HepG2 (cell line): ENCODE results near the gene ATP13A2. TPM values are rescaled to one million over a fixed set of nuclear protein-coding genes. Genes with fewer than 3 reads are reported as not detected.

Experiments
- ATAC-seq: fragments of 200-7000 bp; cut with Tn5 transposase; 3 replicates; pipeline ENCODE4 v1.9.1; 2020; ENCODE audit warnings: mild to moderate bottlenecking, moderate library complexity
- BruUV-seq: library from RNA; stranded (reverse); fragments of 400-500 nt; replicated peaks from 2 replicates; lab custom pipeline; 2021; lab: Mats Ljungman, UMichigan
- CTCF ChIA-PET: fragments of 300-600 bp; formaldehyde crosslinking; extraction: SDS; loops from one replicate; lab custom pipeline; 2021; ENCODE audit warnings: low total read pairs, inconsistent platforms, low intra/inter-chr PET ratio; lab: Yijun Ruan, JAX
- POLR2A ChIA-PET: fragments of 350-600 bp; sonication (Branson Sonifier 250); formaldehyde crosslinking; loops from one replicate; lab custom pipeline; 2020; ENCODE audit warnings: antibody characterized with exemption, inconsistent platforms; lab: Yijun Ruan, JAX
- DNase-seq: peaks from one replicate; pipeline ENCODE4 v3.0.0-alpha.2; 2015; ENCODE audit warnings: low spot score
- FAIRE-seq: peaks from 3 replicates; lab custom pipeline; 2011; peaks lifted over from hg19 to GRCh38; lab: Jason Lieb, UNC
- H2AFZ ChIP-seq: one replicate; pipeline ENCODE4 v1.6.1; 2011; ENCODE audit warnings: low read length, inconsistent platforms
- H3K27ac ChIP-seq: fragments of 300-600 bp; 3 replicates; pipeline ENCODE4 v1.8.0; 2011; ENCODE audit warnings: mixed run types, mild to moderate bottlenecking, mixed read lengths, low read length, inconsistent platforms; ENCODE audit not compliant: insufficient read depth; ENCODE audit errors: extremely low read length
- H3K27me3 ChIP-seq, 2 experiments: fragments of 200-600 bp in 1 of 2; 2 replicates in 1 of 2; 3 replicates in 1 of 2; pipeline versions ENCODE4 v1.6.0 to v1.8.0; 2011; ENCODE audit warnings: low read length in 2 of 2, mild to moderate bottlenecking in 2 of 2, moderate library complexity in 2 of 2, inconsistent platforms in 1 of 2; ENCODE audit not compliant: insufficient read depth in 2 of 2, control insufficient read depth in 1 of 2
- H3K36me3 ChIP-seq, 2 experiments: fragments of 200-600 bp in 1 of 2; replicated peaks in 1 of 2; 2 replicates in 1 of 2; 3 replicates in 1 of 2; pipeline versions ENCODE4 v1.5.1 to v1.8.0; 2011; ENCODE audit warnings: low read length in 2 of 2, inconsistent platforms in 1 of 2; ENCODE audit not compliant: insufficient read depth in 2 of 2, control insufficient read depth in 1 of 2
- H3K4me1 ChIP-seq: 2 replicates; pipeline ENCODE4 v1.5.1; 2012; ENCODE audit warnings: low read length, inconsistent platforms; ENCODE audit not compliant: insufficient read depth
- H3K4me2 ChIP-seq: 2 replicates; pipeline ENCODE4 v1.6.0; 2011; ENCODE audit warnings: low read depth, low read length, inconsistent platforms
- H3K4me3 ChIP-seq, 3 experiments: fragments of 200-600 bp in 1 of 3; sonication (generic), shearing (Covaris generic) in 1 of 3; replicated peaks in 1 of 3; 2 replicates each; pipeline ENCODE4 v1.5.1; 2011 to 2016; ENCODE audit warnings: low read length in 3 of 3, inconsistent platforms in 2 of 3, low read depth in 2 of 3, mild to moderate bottlenecking in 2 of 3, control low read depth in 1 of 3, mixed read lengths in 1 of 3; ENCODE audit not compliant: insufficient read depth in 1 of 3
- H3K79me2 ChIP-seq: one replicate; pipeline ENCODE4 v1.6.1; 2011; ENCODE audit warnings: low read length, inconsistent platforms; ENCODE audit not compliant: insufficient read depth
- H3K9ac ChIP-seq: 2 replicates; pipeline ENCODE4 v1.6.0; 2011; ENCODE audit warnings: mild to moderate bottlenecking, low read depth, low read length, inconsistent platforms; ENCODE audit not compliant: insufficient read depth
- H3K9me3 ChIP-seq: 2 replicates; pipeline ENCODE4 v1.5.1; 2012; ENCODE audit warnings: mild to moderate bottlenecking, low read length
- H4K20me1 ChIP-seq: 2 replicates; pipeline ENCODE4 v1.6.0; 2011; ENCODE audit warnings: inconsistent platforms, mild to moderate bottlenecking, low read length, moderate library complexity; ENCODE audit not compliant: insufficient read depth
- GABPA ChIP-seq, 2 experiments: IDR thresholded peaks; 2 replicates each; pipeline ENCODE4 v1.6.1; 2011 to 2016; ENCODE audit warnings: low read depth in 2 of 2, low read length in 1 of 2, missing biosample characterization in 1 of 2, missing genetic modification characterization in 1 of 2
- MED8 ChIP-seq: sonication (generic); formaldehyde crosslinking; IDR thresholded peaks from 2 replicates; pipeline ENCODE4 v1.8.1; 2023; ENCODE audit warnings: mild to moderate bottlenecking, missing genetic modification reagents; ENCODE audit not compliant: insufficient replicate concordance
- MEIS1 ChIP-seq: sonication (generic); formaldehyde crosslinking; IDR thresholded peaks from 2 replicates; pipeline ENCODE4 v1.9.0; 2021; ENCODE audit warnings: mild to moderate bottlenecking, missing genetic modification reagents, moderate library complexity, borderline replicate concordance
- REL ChIP-seq: sonication (generic); formaldehyde crosslinking; conservative IDR thresholded peaks from 2 replicates; pipeline ENCODE4 v1.8.0; 2022; ENCODE audit warnings: mild to moderate bottlenecking, missing genetic modification reagents, moderate library complexity
- SRF ChIP-seq: IDR thresholded peaks from 2 replicates; pipeline ENCODE4 v1.6.1; 2011; ENCODE audit warnings: mild to moderate bottlenecking, low read depth, low read length, moderate library complexity
- ZNF30 ChIP-seq: sonication (generic); formaldehyde crosslinking; IDR thresholded peaks from 2 replicates; pipeline ENCODE4 v1.5.0; 2020; ENCODE audit warnings: mild to moderate bottlenecking, missing genetic modification reagents
- ZNF496 ChIP-seq: sonication (generic); formaldehyde crosslinking; IDR thresholded peaks from 2 replicates; pipeline ENCODE4 v1.8.1; 2023; ENCODE audit warnings: mild to moderate bottlenecking, moderate library complexity, missing genetic modification reagents; ENCODE audit not compliant: insufficient replicate concordance
- WGBS: methylation state at CpG from one replicate; pipeline ENCODE4 v1.1.6; 2017; ENCODE audit warnings: low lambda C conversion rate; 5-methylcytosine and 5-hydroxymethylcytosine counted together
- in situ Hi-C: cut with HindIII; loops from 2 replicates; pipeline ENCODE4 v1.10.0; 2017; ENCODE audit warnings: low pct_unique_long_range_greater_than_20kb; ENCODE audit not compliant: extremely low pct_ligation_motif_present
- intact Hi-C: fragments of 100-400 bp; cut with micrococcal nuclease; formaldehyde crosslinking; loops from one replicate; pipeline ENCODE4 v1.10.0; 2022; ENCODE audit not compliant: unreplicated experiment
- polyA plus RNA-seq, 8 experiments: library from polyadenylated mRNA; depleted of rRNA in 3 of 8; stranded (reverse) in 7 of 8; unstranded in 1 of 8; fragments of >200 nt; fragmentation: Illumina TruSeq in 4 of 8; extraction: Trizol in 4 of 8; gene quantifications; 2 replicates each; pipeline versions ENCODE4 v1.2.1 to v1.2.3, GENCODE V29; 2011 to 2016; ENCODE audit warnings: low read depth in 4 of 8, missing spikeins in 1 of 8, mixed read lengths in 1 of 8; ENCODE audit not compliant: insufficient read depth in 1 of 8
- total RNA-seq, 5 experiments: library from RNA; depleted of rRNA; stranded (reverse); fragments of >200 nt; fragmentation: Illumina TruSeq; extraction: Trizol; gene quantifications; 2 replicates each; pipeline ENCODE4 v1.2.3, GENCODE V29; 2016; ENCODE audit warnings: low read depth in 1 of 5
- TF ChIP-seq, protein P1 (sequence below): sonication (generic); formaldehyde crosslinking; IDR thresholded peaks from 2 replicates; pipeline ENCODE4 v1.4.0; 2020; ENCODE audit warnings: mild to moderate bottlenecking, missing genetic modification reagents
- TF ChIP-seq, protein P2 (sequence below): sonication (generic); formaldehyde crosslinking; IDR thresholded peaks from 2 replicates; pipeline ENCODE4 v1.5.1; 2020; ENCODE audit warnings: mild to moderate bottlenecking, missing genetic modification reagents, borderline replicate concordance

Gene ATP13A2
- total and polyA plus RNA-seq, 2 of the 13 experiments (the other 11 are each of a cell fraction or from before 2014, with no cell fraction given), result 13.2 to 16.2 TPM

DNA sequence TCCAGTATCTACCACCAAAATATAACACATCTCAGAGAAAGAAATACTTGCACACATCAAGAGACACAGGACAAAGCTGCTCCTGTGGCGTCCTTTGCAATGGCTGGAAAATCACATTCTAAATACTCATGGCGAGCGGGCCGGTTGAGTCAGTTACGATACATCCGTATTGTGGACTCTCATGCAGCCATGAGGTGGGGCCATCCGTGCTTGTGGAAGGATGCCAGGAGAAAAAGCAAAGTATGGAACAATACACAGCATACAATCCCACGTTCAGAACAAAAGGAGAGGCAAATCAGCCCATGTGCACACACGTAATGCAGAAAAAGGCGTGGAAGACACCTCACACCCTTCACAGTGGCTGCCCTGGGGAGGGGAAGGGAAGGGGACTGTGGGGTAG, 13.1 kb downstream of the ATP13A2 start (continued):
- TF ChIP-seq MED8 (CRISPR knock-in tag), result no peak
- no peak for TF ChIP-seq ZNF496 (CRISPR knock-in tag)

DNA sequence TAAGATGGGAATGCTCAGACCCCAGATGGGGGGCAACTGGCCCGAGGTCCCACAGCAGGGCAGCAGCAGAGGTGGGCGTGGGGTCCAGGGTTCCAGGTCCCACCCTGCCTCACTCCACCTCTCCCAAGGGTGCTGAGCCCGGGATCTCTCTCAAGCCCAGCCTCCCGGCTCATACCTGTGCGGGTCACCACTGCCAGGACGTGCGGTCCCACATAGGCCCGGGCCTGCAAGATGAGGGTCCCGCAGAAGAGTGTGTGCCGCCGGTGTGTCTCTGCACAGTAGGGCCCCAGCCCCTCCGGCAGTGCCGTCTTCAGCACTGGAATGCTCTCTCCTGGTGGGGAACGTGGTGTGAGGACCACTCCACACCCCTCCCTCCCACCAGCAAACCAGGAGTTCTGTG, 14.9 kb downstream of the ATP13A2 start:
- CTCF ChIA-PET, result no interaction called here
- 96% methylated on average over 5 of the region's 14 CpGs for WGBS
- ATAC-seq, result no peak
- H3K9me3 ChIP-seq, result no peaks in the 10 kb centered on the region
- BruUV-seq, result no TSS peak
- no peak overlapping the region for H3K9ac ChIP-seq
- no peaks in the 10 kb centered on the region for H3K4me1 ChIP-seq
- H3K4me2 ChIP-seq, result no peak overlapping the region
- in situ Hi-C loops, result no loop called here
- FAIRE-seq, result no peak
- POLR2A ChIA-PET, result no interaction called here
- peaks cover 0 to under 1% of the 10 kb centered on the region in 2 experiments; a peak in 1 of 5 replicates for H3K36me3 ChIP-seq
- DNase-seq, result no peak
- H3K79me2 ChIP-seq, result no peaks in the 10 kb centered on the region
- H3K27ac ChIP-seq, result no peak overlapping the region
- no peak overlapping the region for H2AFZ ChIP-seq
- H3K4me3 ChIP-seq, result no peak overlapping the region
- no peaks in the 10 kb centered on the region for H4K20me1 ChIP-seq
- intact Hi-C loops, result no loop called here
- no peaks in the 10 kb centered on the region for H3K27me3 ChIP-seq
- TF ChIP-seq ZNF30 (CRISPR knock-in tag) (no peak), REL (no peak), SRF (no peak), GABPA (IDR thresholded peaks at IDR 0.05; ENCODE audit: low read depth, low read length) (no peak), GABPA (CRISPR knock-in tag; IDR thresholded peaks at IDR 0.05; ENCODE audit: low read depth) (no peak), MEIS1 (CRISPR knock-in tag) (no peak)
- TF ChIP-seq, protein P1, sequence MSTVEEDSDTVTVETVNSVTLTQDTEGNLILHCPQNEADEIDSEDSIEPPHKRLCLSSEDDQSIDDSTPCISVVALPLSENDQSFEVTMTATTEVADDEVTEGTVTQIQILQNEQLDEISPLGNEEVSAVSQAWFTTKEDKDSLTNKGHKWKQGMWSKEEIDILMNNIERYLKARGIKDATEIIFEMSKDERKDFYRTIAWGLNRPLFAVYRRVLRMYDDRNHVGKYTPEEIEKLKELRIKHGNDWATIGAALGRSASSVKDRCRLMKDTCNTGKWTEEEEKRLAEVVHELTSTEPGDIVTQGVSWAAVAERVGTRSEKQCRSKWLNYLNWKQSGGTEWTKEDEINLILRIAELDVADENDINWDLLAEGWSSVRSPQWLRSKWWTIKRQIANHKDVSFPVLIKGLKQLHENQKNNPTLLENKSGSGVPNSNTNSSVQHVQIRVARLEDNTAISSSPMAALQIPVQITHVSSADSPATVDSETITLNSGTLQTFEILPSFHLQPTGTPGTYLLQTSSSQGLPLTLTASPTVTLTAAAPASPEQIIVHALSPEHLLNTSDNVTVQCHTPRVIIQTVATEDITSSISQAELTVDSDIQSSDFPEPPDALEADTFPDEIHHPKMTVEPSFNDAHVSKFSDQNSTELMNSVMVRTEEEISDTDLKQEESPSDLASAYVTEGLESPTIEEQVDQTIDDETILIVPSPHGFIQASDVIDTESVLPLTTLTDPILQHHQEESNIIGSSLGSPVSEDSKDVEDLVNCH (CRISPR knock-in tag), result no peak
- TF ChIP-seq, protein P2, sequence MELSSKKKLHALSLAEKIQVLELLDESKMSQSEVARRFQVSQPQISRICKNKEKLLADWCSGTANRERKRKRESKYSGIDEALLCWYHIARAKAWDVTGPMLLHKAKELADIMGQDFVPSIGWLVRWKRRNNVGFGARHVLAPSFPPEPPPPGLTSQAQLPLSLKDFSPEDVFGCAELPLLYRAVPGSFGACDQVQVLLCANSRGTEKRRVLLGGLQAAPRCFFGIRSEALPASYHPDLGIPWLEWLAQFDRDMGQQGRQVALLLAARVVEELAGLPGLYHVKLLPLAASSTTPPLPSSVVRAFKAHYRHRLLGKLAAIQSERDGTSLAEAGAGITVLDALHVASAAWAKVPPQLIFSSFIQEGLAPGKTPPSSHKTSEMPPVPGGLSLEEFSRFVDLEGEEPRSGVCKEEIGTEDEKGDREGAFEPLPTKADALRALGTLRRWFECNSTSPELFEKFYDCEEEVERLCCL (CRISPR knock-in tag), result no peak
